MM.1S (cell line): ENCODE data around the gene LMF1.

Experiments
- DNase-seq: peaks from one replicate; pipeline ENCODE4 v3.0.0-alpha.2; 2015
- H2AFZ ChIP-seq: fragments of 300-600 bp; sonication (generic); 2 replicates; pipeline ENCODE4 v1.6.0; 2016; ENCODE audit warnings: antibody characterized with exemption, low read length
- H3F3A ChIP-seq: fragments of 300-600 bp; sonication (generic); 2 replicates; pipeline ENCODE4 v1.6.1; 2016; ENCODE audit warnings: mild to moderate bottlenecking, antibody characterized with exemption, low read length, moderate library complexity, mixed read lengths; ENCODE audit not compliant: insufficient read depth
- H3K27ac ChIP-seq: fragments of 300-600 bp; sonication (generic); 2 replicates; pipeline ENCODE4 v1.5.1; 2016; ENCODE audit warnings: mild to moderate bottlenecking, low read length
- H3K27me3 ChIP-seq: fragments of 300-600 bp; sonication (generic); replicated peaks from 2 replicates; pipeline ENCODE4 v1.6.0; 2016; ENCODE audit warnings: low read length; ENCODE audit not compliant: insufficient read depth
- H3K36me3 ChIP-seq: fragments of 300-600 bp; sonication (generic); replicated peaks from 2 replicates; pipeline ENCODE4 v1.6.1; 2016; ENCODE audit warnings: mild to moderate bottlenecking, low read length, mixed read lengths; ENCODE audit not compliant: insufficient read depth
- H3K4me1 ChIP-seq: fragments of 300-600 bp; sonication (generic); 2 replicates; pipeline ENCODE4 v1.6.1; 2016; ENCODE audit warnings: low read length, mixed read lengths
- H3K4me2 ChIP-seq: fragments of 300-600 bp; sonication (generic); 2 replicates; pipeline ENCODE4 v1.6.0; 2016; ENCODE audit warnings: low read depth, low read length
- H3K4me3 ChIP-seq: fragments of 300-600 bp; sonication (generic); 2 replicates; pipeline ENCODE4 v1.5.1; 2016; ENCODE audit warnings: low read length, mixed read lengths
- H3K79me2 ChIP-seq: fragments of 300-600 bp; sonication (generic); 2 replicates; pipeline ENCODE4 v1.6.1; 2016; ENCODE audit warnings: mixed run types, low read length, mixed read lengths
- H3K9ac ChIP-seq: fragments of 300-600 bp; sonication (generic); 2 replicates; pipeline ENCODE4 v1.6.1; 2016; ENCODE audit warnings: low read length, mixed read lengths
- H3K9me2 ChIP-seq: fragments of 300-600 bp; sonication (generic); replicated peaks from 2 replicates; pipeline ENCODE4 v1.6.1; 2016; ENCODE audit warnings: mild to moderate bottlenecking, low read length, mixed read lengths; ENCODE audit not compliant: insufficient read depth
- H3K9me3 ChIP-seq: fragments of 300-600 bp; sonication (generic); replicated peaks from 2 replicates; pipeline ENCODE4 v1.6.1; 2016; ENCODE audit warnings: mild to moderate bottlenecking, low read length, mixed read lengths; ENCODE audit not compliant: insufficient read depth
- H4K20me1 ChIP-seq: fragments of 300-600 bp; sonication (generic); 2 replicates; pipeline ENCODE4 v1.6.1; 2016; ENCODE audit warnings: mild to moderate bottlenecking, low read length, moderate library complexity, mixed read lengths; ENCODE audit not compliant: insufficient read depth
- EZH2 ChIP-seq: fragments of 300-600 bp; sonication (generic); optimal IDR thresholded peaks from 2 replicates; pipeline ENCODE3; 2017; ENCODE audit warnings: low read depth, mild to moderate bottlenecking, antibody characterized with exemption, low read length, mixed read lengths
- EZH2phosphoT487 ChIP-seq: fragments of 300-600 bp; sonication (generic); IDR thresholded peaks from 2 replicates; pipeline ENCODE4 v1.6.1; 2018; ENCODE audit warnings: antibody characterized with exemption, low read length
- TF ChIP-seq, protein P1 (sequence below): fragments of 300-600 bp; sonication (generic); IDR thresholded peaks from 2 replicates; pipeline ENCODE4 v1.5.1; 2016; ENCODE audit warnings: antibody characterized with exemption, low read length, mixed read lengths

Gene LMF1

DNA sequence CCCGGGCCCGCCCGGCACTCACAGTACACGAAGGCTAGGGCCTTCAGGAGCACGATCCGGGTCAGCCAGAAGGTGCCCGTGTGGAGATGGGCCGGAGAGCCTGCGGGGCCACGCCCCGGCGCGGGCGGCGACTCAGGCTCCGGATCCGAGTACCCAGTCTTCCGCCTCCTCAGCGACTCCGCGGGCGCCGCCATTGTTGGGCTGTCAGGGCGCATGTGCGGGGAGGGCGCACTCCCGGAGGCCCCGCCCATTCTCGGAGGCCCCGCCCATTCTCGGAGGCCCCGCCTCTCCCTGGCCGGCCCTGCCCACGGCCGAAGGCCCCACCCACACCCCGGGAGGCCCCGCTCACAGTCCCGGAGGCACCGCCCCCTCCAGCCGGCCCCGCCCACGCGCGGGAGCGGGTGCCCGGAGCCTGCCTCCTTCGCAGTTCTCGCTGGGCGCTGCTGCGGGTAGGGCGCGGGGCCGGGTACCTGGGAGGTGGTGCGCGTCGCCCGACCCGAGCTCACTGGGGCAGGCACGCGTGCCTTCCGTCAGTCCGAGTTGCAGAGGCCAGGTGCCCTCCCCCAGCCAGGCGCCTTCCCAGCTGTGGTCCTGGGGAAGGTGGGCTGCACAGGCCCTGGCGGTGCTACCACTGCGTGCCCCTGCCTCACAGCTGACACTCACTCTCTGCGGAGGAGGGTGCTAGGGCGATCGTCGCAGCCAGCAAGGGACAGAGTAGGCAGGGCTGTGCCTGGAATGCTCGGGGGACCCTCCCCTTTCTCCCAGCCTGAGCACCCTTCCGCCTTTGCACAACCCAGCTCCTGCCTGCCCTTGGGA lies at the start of gene LMF1:
LMF1 (minus strand) TSS at position 219 of the 816 bp plus-strand sequence; CDS start at position 215, 4 bp downstream.
- no peaks in the 10 kb centered on the region; the same call in 1 of the 2 replicates for H3K4me1 ChIP-seq
- H3K27ac ChIP-seq, result no peak within 1 kb of the TSS
- DNase-seq, result peak; percentile 74
- H3K9me3 ChIP-seq, result no peaks in the 10 kb centered on the region
- no peaks in the 10 kb centered on the region for H3K36me3 ChIP-seq
- H3K9me2 ChIP-seq, result no peaks in the 10 kb centered on the region
- peak within 1 kb of the TSS; percentile 43 for H2AFZ ChIP-seq
- TF ChIP-seq EZH2phosphoT487, result no peak
- no peak for TF ChIP-seq EZH2
- TF ChIP-seq, protein P1, sequence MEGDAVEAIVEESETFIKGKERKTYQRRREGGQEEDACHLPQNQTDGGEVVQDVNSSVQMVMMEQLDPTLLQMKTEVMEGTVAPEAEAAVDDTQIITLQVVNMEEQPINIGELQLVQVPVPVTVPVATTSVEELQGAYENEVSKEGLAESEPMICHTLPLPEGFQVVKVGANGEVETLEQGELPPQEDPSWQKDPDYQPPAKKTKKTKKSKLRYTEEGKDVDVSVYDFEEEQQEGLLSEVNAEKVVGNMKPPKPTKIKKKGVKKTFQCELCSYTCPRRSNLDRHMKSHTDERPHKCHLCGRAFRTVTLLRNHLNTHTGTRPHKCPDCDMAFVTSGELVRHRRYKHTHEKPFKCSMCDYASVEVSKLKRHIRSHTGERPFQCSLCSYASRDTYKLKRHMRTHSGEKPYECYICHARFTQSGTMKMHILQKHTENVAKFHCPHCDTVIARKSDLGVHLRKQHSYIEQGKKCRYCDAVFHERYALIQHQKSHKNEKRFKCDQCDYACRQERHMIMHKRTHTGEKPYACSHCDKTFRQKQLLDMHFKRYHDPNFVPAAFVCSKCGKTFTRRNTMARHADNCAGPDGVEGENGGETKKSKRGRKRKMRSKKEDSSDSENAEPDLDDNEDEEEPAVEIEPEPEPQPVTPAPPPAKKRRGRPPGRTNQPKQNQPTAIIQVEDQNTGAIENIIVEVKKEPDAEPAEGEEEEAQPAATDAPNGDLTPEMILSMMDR, result no peak
- peak within 1 kb of the TSS; percentile 57 for H3K4me3 ChIP-seq
- H3K9ac ChIP-seq, result peak within 1 kb of the TSS; percentile 39; the same call in 1 of the 2 replicates
- peaks cover 69% of the 10 kb centered on the region for H3K27me3 ChIP-seq
- peak within 1 kb of the TSS; percentile 56 for H3K4me2 ChIP-seq
- H3K79me2 ChIP-seq, result no peaks in the 10 kb centered on the region
- H3F3A ChIP-seq, result no peaks in the 10 kb centered on the region
- no peaks in the 10 kb centered on the region for H4K20me1 ChIP-seq

DNA sequence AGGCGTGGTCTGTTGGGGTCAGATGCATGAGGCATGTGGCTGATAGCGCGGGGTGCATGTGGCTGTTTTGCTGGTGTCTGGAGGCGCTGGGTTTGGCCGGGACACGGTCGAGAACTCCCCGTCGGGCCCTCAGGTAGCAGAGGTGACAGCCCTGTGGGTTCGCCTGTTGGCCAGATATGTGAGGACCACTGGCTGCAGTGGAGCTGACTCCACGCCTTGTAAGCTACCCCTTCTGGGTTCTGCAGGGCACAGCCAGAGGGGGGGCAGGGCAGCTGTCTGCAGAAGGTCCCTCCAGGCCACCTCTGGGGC lies 49.3 kb upstream of the LMF1 start:
- Histone ChIP-seq H4K20me1 (no peaks in the 10 kb centered on the region), H3K4me2 (no peak overlapping the region), H3K4me3 (no peak overlapping the region), H3K27me3 (peaks cover 96% of the 10 kb centered on the region), H3K9ac (no peak overlapping the region), H3K9me3 (no peaks in the 10 kb centered on the region), H3F3A (no peaks in the 10 kb centered on the region), H3K27ac (no peak overlapping the region), H3K79me2 (no peaks in the 10 kb centered on the region), H2AFZ (no peak overlapping the region), H3K4me1 (no peaks in the 10 kb centered on the region), H3K9me2 (no peaks in the 10 kb centered on the region), H3K36me3 (no peaks in the 10 kb centered on the region)
- no peak for TF ChIP-seq EZH2phosphoT487
- TF ChIP-seq EZH2, result no peak
- TF ChIP-seq, protein P1, result no peak
- DNase-seq, result no peak

DNA sequence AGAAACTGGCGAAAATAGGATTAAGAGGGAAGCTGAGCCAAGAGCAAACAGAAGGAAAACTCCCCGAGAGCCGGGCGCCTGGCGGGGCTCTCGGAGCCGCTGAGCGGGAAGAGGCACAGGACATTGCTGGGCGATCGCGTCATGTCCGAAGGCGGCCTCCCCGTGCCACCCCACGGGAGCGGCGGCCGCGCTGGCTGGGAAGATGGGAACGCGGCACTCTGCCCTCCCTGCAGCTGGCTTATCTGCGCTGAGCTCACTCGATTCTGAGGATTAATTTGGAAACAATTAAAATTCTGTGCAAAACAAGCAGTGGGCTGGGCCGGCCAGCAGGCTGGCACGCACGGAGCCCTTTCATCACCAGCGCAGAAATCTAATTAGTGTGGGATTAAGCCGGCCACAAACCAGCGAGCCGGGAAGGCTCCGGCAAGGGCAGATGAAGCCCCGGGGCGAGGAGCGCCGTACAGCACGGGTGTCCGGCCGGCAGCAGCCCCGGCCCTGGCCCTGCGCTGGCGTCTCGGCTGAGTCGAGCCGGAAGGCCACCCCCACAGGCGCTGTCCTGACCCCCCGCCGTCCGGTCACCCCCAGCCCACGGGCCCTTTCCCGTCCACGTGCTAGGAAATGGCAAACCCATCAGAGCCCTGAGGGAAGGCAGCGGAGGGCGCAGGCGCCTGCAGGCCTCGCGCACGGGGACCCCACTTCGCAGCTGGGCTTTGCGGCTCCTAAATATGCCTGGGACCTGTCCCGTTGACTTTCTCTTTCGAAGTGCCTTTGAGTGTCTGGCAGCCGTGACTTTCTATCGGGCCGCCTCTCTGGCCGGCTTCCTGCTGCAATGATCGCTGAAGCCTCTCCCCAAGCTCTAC lies 48.7 kb upstream of the LMF1 start:
- H3K9ac ChIP-seq, result no peak overlapping the region
- TF ChIP-seq EZH2 (no peak), EZH2phosphoT487 (no peak)
- TF ChIP-seq, protein P1, result no peak
- no peak overlapping the region for H3K4me3 ChIP-seq
- no peak overlapping the region for H3K4me2 ChIP-seq
- H3K27me3 ChIP-seq, result peaks cover 96% of the 10 kb centered on the region
- no peaks in the 10 kb centered on the region for H3K36me3 ChIP-seq
- no peak overlapping the region for H2AFZ ChIP-seq
- no peaks in the 10 kb centered on the region for H3K79me2 ChIP-seq
- H3K4me1 ChIP-seq, result no peaks in the 10 kb centered on the region
- no peak for DNase-seq
- H3K9me3 ChIP-seq, result no peaks in the 10 kb centered on the region
- H3K27ac ChIP-seq, result no peak overlapping the region
- no peaks in the 10 kb centered on the region for H3K9me2 ChIP-seq
- no peaks in the 10 kb centered on the region for H4K20me1 ChIP-seq
- no peaks in the 10 kb centered on the region for H3F3A ChIP-seq
